ENCODE measurements around the gene CRTC3.

Gene CRTC3

GRCh38 chr15:90581771-90582352 lies 52.1 kb downstream of the CRTC3 start:
- no peak for DNase-seq (ENCODE audit: low spot score)
- no peak overlapping the region for H3K4me2 ChIP-seq (ENCODE audit: insufficient read depth, low read length, poor library complexity, severe bottlenecking)
- no peak overlapping the region for H4K8ac ChIP-seq (ENCODE audit: low read depth, low read length)
- H3K18ac ChIP-seq (ENCODE audit: low read length), result no peak overlapping the region
- H3K4me1 ChIP-seq (ENCODE audit: control insufficient read depth in 2 of 2, insufficient read depth in 1 of 2, low read depth in 1 of 2, low read length in 2 of 2), result peaks cover 5% of the 10 kb centered on the region in 2 donors
- no peak overlapping the region for H3K14ac ChIP-seq (ENCODE audit: low read length)
- H2BK5ac ChIP-seq (ENCODE audit: low read length), result no peak overlapping the region
- H3K9me3 ChIP-seq (replicated peaks in 1 of 2; ENCODE audit: control insufficient read depth in 2 of 2, insufficient read depth in 1 of 2, low read depth in 1 of 2, low read length in 2 of 2), result no peaks in the 10 kb centered on the region
- H2BK12ac ChIP-seq (ENCODE audit: low read length), result no peak overlapping the region
- no peak overlapping the region for H3K23ac ChIP-seq (ENCODE audit: low read depth, low read length, poor library complexity)
- H3K4me3 ChIP-seq (ENCODE audit: low read length in 2 of 2), result no peak overlapping the region
- H4K91ac ChIP-seq (ENCODE audit: low read depth, low read length, poor library complexity), result no peak overlapping the region
- H2AK5ac ChIP-seq (ENCODE audit: low read depth, low read length), result no peak overlapping the region
- no peak overlapping the region for H2BK15ac ChIP-seq (ENCODE audit: low read length)
- no peaks in the 10 kb centered on the region for H3K27me3 ChIP-seq (ENCODE audit: control insufficient read depth in 3 of 3, insufficient read depth in 3 of 3, low read depth in 1 of 3, low read length in 3 of 3)
- H3K27ac ChIP-seq (replicated peaks; ENCODE audit: low read length), result no peak overlapping the region
- WGBS, 2 donors (ENCODE audit: extremely low coverage in 2 of 2, insufficient read length in 2 of 2, insufficient replicate concordance in 1 of 2), result no CpG with 5 or more reads among the region's 6 CpGs
- no peak overlapping the region for H2BK120ac ChIP-seq (ENCODE audit: low read depth, low read length)
- no peak overlapping the region for H3K4ac ChIP-seq (ENCODE audit: low read length)
- H2AFZ ChIP-seq (ENCODE audit: low read length), result no peak overlapping the region
- no peaks in the 10 kb centered on the region for H3K79me1 ChIP-seq (ENCODE audit: low read depth, low read length)
- H3K9ac ChIP-seq (ENCODE audit: low read depth, low read length, poor library complexity), result no peak overlapping the region
- H3K36me3 ChIP-seq (replicated peaks in 1 of 2; ENCODE audit: control insufficient read depth in 2 of 2, insufficient read depth in 2 of 2, low read length in 2 of 2), result no peaks in the 10 kb centered on the region

- H4K91ac ChIP-seq (ENCODE audit: low read depth, low read length, poor library complexity), result no peak overlapping the region
- no CpG with 5 or more reads among the region's 2 CpGs for WGBS, 2 donors (ENCODE audit: extremely low coverage in 2 of 2, insufficient read length in 2 of 2, insufficient replicate concordance in 1 of 2)
Observed at GRCh38 chr15:90582553-90582952, 52.8 kb downstream of the CRTC3 start.

GRCh38 chr15:90583471-90584252 lies 53.9 kb downstream of the CRTC3 start:
- no peak overlapping the region for H2AK5ac ChIP-seq (ENCODE audit: low read depth, low read length)
- H3K18ac ChIP-seq (ENCODE audit: low read length), result no peak overlapping the region
- no peak overlapping the region for H3K4ac ChIP-seq (ENCODE audit: low read length)
- no peak overlapping the region for H3K9ac ChIP-seq (ENCODE audit: low read depth, low read length, poor library complexity)
- DNase-seq (ENCODE audit: low spot score), result no peak
- H3K23ac ChIP-seq (ENCODE audit: low read depth, low read length, poor library complexity), result no peak overlapping the region
- peaks cover 5% of the 10 kb centered on the region in 2 donors for H3K4me1 ChIP-seq (ENCODE audit: control insufficient read depth in 2 of 2, insufficient read depth in 1 of 2, low read depth in 1 of 2, low read length in 2 of 2)
- no peak overlapping the region for H2BK12ac ChIP-seq (ENCODE audit: low read length)
- no peaks in the 10 kb centered on the region for H3K36me3 ChIP-seq (replicated peaks in 1 of 2; ENCODE audit: control insufficient read depth in 2 of 2, insufficient read depth in 2 of 2, low read length in 2 of 2)
- no peaks in the 10 kb centered on the region for H3K27me3 ChIP-seq (ENCODE audit: control insufficient read depth in 3 of 3, insufficient read depth in 3 of 3, low read depth in 1 of 3, low read length in 3 of 3)
- H4K91ac ChIP-seq (ENCODE audit: low read depth, low read length, poor library complexity), result no peak overlapping the region
- H4K8ac ChIP-seq (ENCODE audit: low read depth, low read length), result no peak overlapping the region
- no peak overlapping the region for H2AFZ ChIP-seq (ENCODE audit: low read length)
- no peak overlapping the region for H2BK15ac ChIP-seq (ENCODE audit: low read length)
- no CpG with 5 or more reads among the region's 5 CpGs for WGBS, 2 donors (ENCODE audit: extremely low coverage in 2 of 2, insufficient read length in 2 of 2, insufficient replicate concordance in 1 of 2)
- no peaks in the 10 kb centered on the region for H3K79me1 ChIP-seq (ENCODE audit: low read depth, low read length)
- H2BK5ac ChIP-seq (ENCODE audit: low read length), result no peak overlapping the region
- H3K14ac ChIP-seq (ENCODE audit: low read length), result no peak overlapping the region
- no peak overlapping the region for H3K4me3 ChIP-seq (ENCODE audit: low read length in 2 of 2)
- no peak overlapping the region for H3K4me2 ChIP-seq (ENCODE audit: insufficient read depth, low read length, poor library complexity, severe bottlenecking)
- no peak overlapping the region for H2BK120ac ChIP-seq (ENCODE audit: low read depth, low read length)
- H3K27ac ChIP-seq (replicated peaks; ENCODE audit: low read length), result peak overlapping the region; percentile 23
- no peaks in the 10 kb centered on the region for H3K9me3 ChIP-seq (replicated peaks in 1 of 2; ENCODE audit: control insufficient read depth in 2 of 2, insufficient read depth in 1 of 2, low read depth in 1 of 2, low read length in 2 of 2)

More at GRCh38 chr15:90582553-90582952, 52.8 kb downstream of the CRTC3 start:
- Histone ChIP-seq H3K9me3 (replicated peaks in 1 of 2; ENCODE audit: control insufficient read depth in 2 of 2, insufficient read depth in 1 of 2, low read depth in 1 of 2, low read length in 2 of 2) (no peaks in the 10 kb centered on the region), H3K27ac (replicated peaks; ENCODE audit: low read length) (no peak overlapping the region), H2BK15ac (ENCODE audit: low read length) (no peak overlapping the region), H3K4ac (ENCODE audit: low read length) (no peak overlapping the region), H4K8ac (ENCODE audit: low read depth, low read length) (no peak overlapping the region), H2BK5ac (ENCODE audit: low read length) (no peak overlapping the region), H3K23ac (ENCODE audit: low read depth, low read length, poor library complexity) (no peak overlapping the region), H2AK5ac (ENCODE audit: low read depth, low read length) (no peak overlapping the region), H3K4me3 (ENCODE audit: low read length in 2 of 2) (no peak overlapping the region), H3K27me3 (ENCODE audit: control insufficient read depth in 3 of 3, insufficient read depth in 3 of 3, low read depth in 1 of 3, low read length in 3 of 3) (no peaks in the 10 kb centered on the region), H2AFZ (ENCODE audit: low read length) (no peak overlapping the region), H3K4me2 (ENCODE audit: insufficient read depth, low read length, poor library complexity, severe bottlenecking) (no peak overlapping the region), H3K79me1 (ENCODE audit: low read depth, low read length) (no peaks in the 10 kb centered on the region), H3K4me1 (ENCODE audit: control insufficient read depth in 2 of 2, insufficient read depth in 1 of 2, low read depth in 1 of 2, low read length in 2 of 2) (peaks cover 5% of the 10 kb centered on the region in 2 donors), H2BK120ac (ENCODE audit: low read depth, low read length) (no peak overlapping the region), H3K9ac (ENCODE audit: low read depth, low read length, poor library complexity) (no peak overlapping the region), H3K18ac (ENCODE audit: low read length) (no peak overlapping the region), H2BK12ac (ENCODE audit: low read length) (no peak overlapping the region), H3K36me3 (replicated peaks in 1 of 2; ENCODE audit: control insufficient read depth in 2 of 2, insufficient read depth in 2 of 2, low read length in 2 of 2) (no peaks in the 10 kb centered on the region), H3K14ac (ENCODE audit: low read length) (no peak overlapping the region)
- DNase-seq (ENCODE audit: low spot score), result no peak

GRCh38 chr15:90584841-90585240 lies 55.1 kb downstream of the CRTC3 start:
- Histone ChIP-seq H3K27me3 (ENCODE audit: control insufficient read depth in 3 of 3, insufficient read depth in 3 of 3, low read depth in 1 of 3, low read length in 3 of 3) (no peaks in the 10 kb centered on the region), H3K4ac (ENCODE audit: low read length) (no peak overlapping the region), H3K36me3 (replicated peaks in 1 of 2; ENCODE audit: control insufficient read depth in 2 of 2, insufficient read depth in 2 of 2, low read length in 2 of 2) (no peaks in the 10 kb centered on the region), H2BK15ac (ENCODE audit: low read length) (no peak overlapping the region), H2BK5ac (ENCODE audit: low read length) (no peak overlapping the region), H3K79me1 (ENCODE audit: low read depth, low read length) (no peaks in the 10 kb centered on the region), H4K91ac (ENCODE audit: low read depth, low read length, poor library complexity) (no peak overlapping the region), H3K4me1 (ENCODE audit: control insufficient read depth in 2 of 2, insufficient read depth in 1 of 2, low read depth in 1 of 2, low read length in 2 of 2) (peaks cover 5% of the 10 kb centered on the region in 2 donors), H3K4me2 (ENCODE audit: insufficient read depth, low read length, poor library complexity, severe bottlenecking) (no peak overlapping the region), H3K23ac (ENCODE audit: low read depth, low read length, poor library complexity) (no peak overlapping the region), H3K9me3 (replicated peaks in 1 of 2; ENCODE audit: control insufficient read depth in 2 of 2, insufficient read depth in 1 of 2, low read depth in 1 of 2, low read length in 2 of 2) (no peaks in the 10 kb centered on the region), H3K27ac (replicated peaks; ENCODE audit: low read length) (no peak overlapping the region), H2BK12ac (ENCODE audit: low read length) (no peak overlapping the region), H3K9ac (ENCODE audit: low read depth, low read length, poor library complexity) (no peak overlapping the region), H3K18ac (ENCODE audit: low read length) (no peak overlapping the region), H3K14ac (ENCODE audit: low read length) (no peak overlapping the region), H4K8ac (ENCODE audit: low read depth, low read length) (no peak overlapping the region), H2BK120ac (ENCODE audit: low read depth, low read length) (no peak overlapping the region), H2AK5ac (ENCODE audit: low read depth, low read length) (no peak overlapping the region), H2AFZ (ENCODE audit: low read length) (no peak overlapping the region), H3K4me3 (ENCODE audit: low read length in 2 of 2) (no peak overlapping the region)
- DNase-seq (ENCODE audit: low spot score), result no peak
- WGBS, 2 donors (ENCODE audit: extremely low coverage in 2 of 2, insufficient read length in 2 of 2, insufficient replicate concordance in 1 of 2), result no CpG with 5 or more reads among the region's 6 CpGs
